ENCODE measurements around the gene ADGRB2. TPM values are rescaled to one million over a fixed set of nuclear protein-coding genes. Genes with fewer than 3 reads are reported as not detected.

Gene ADGRB2
- total RNA-seq, 1 experiment from 2014 or later, result 34.8 TPM

DNA sequence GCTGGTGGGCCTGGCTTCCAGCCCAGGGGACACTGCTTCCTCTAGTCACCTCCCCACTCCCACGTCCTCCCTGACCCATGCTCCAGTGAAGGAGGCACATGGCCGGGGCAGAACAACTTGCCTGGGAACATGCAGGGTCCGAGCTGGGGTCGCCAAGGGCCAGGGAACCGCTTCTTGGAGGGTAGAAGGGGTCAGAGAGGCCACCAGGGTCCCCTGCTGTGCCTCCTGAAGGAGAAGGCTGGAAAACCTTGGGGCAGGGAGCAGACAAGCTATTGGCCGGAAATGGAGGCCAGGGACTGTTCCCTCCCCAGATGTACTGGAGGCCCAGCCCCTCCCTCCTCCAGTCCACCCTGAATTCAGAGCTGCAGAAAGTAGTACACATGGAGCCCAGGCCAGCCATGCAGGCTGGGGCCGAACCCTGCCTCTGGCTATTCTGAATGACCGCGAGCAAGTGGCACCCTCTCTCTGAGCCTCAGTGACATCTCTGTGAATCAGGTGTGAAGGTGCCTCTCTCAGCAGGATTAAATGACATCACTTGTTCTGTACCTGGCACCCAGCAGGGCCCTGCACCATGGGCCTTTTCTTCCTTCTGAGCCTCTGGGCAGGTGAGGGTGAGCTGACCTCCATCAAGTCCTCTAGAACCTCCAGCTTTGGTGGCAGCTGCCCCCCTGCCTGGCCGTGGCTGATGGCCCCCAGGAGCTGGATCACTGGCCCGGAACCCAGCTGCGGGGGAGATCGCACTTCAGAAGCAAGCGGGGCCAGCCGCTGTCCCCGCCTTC is 35.9 kb upstream of the ADGRB2 start:
- Histone ChIP-seq H3K4me1 (ENCODE audit: control insufficient read depth, insufficient read depth, low read length) (peaks cover 7% of the 10 kb centered on the region; the same call in 1 of the 2 replicates), H3K27me3 (ENCODE audit: control insufficient read depth, insufficient read depth, low read length) (no peaks in the 10 kb centered on the region), H3K36me3 (ENCODE audit: control insufficient read depth, insufficient read depth, low read length) (no peaks in the 10 kb centered on the region), H3K4me3 (ENCODE audit: low read depth in 2 of 2, low read length in 2 of 2) (no peak overlapping the region), H3K27ac (ENCODE audit: low read length) (no peak overlapping the region), H3K9me3 (ENCODE audit: control insufficient read depth, insufficient read depth, low read depth, low read length) (no peaks in the 10 kb centered on the region)
- in situ Hi-C loops (cut with HindIII; ENCODE audit: low pct_unique_long_range_greater_than_20kb, low sequenced_read_pairs), result no loop called here
- intact Hi-C loops (cut with micrococcal nuclease; ENCODE audit: unreplicated experiment), result no loop called here
- DNase-seq (ENCODE audit: low read depth, low spot score) (no peak), ATAC-seq (no peak)
- BruUV-seq (replicated peaks), result no TSS peak
- CTCF ChIA-PET, result interaction anchor here (0.7 kb wide), 1 partner anchor 182 kb away, joined by 6 read pairs; no protein-coding TSS in a partner anchor
- no peak for TF ChIP-seq CTCF (IDR thresholded peaks at IDR 0.05)
- TF ChIP-seq, protein P1, sequence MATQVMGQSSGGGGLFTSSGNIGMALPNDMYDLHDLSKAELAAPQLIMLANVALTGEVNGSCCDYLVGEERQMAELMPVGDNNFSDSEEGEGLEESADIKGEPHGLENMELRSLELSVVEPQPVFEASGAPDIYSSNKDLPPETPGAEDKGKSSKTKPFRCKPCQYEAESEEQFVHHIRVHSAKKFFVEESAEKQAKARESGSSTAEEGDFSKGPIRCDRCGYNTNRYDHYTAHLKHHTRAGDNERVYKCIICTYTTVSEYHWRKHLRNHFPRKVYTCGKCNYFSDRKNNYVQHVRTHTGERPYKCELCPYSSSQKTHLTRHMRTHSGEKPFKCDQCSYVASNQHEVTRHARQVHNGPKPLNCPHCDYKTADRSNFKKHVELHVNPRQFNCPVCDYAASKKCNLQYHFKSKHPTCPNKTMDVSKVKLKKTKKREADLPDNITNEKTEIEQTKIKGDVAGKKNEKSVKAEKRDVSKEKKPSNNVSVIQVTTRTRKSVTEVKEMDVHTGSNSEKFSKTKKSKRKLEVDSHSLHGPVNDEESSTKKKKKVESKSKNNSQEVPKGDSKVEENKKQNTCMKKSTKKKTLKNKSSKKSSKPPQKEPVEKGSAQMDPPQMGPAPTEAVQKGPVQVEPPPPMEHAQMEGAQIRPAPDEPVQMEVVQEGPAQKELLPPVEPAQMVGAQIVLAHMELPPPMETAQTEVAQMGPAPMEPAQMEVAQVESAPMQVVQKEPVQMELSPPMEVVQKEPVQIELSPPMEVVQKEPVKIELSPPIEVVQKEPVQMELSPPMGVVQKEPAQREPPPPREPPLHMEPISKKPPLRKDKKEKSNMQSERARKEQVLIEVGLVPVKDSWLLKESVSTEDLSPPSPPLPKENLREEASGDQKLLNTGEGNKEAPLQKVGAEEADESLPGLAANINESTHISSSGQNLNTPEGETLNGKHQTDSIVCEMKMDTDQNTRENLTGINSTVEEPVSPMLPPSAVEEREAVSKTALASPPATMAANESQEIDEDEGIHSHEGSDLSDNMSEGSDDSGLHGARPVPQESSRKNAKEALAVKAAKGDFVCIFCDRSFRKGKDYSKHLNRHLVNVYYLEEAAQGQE (IDR thresholded peaks at IDR 0.05; ENCODE audit: insufficient read depth in 1 of 2, low read depth in 2 of 2, low read length in 1 of 2), result no peak
- TF ChIP-seq TCF7L2 (IDR thresholded peaks at IDR 0.05; ENCODE audit: low read depth, low read length), result no peak
- TF ChIP-seq SIN3A (IDR thresholded peaks at IDR 0.05; ENCODE audit: borderline replicate concordance, insufficient read depth, low read depth, low read length), result no peak
- no peak for TF ChIP-seq POLR2AphosphoS5 (IDR thresholded peaks at IDR 0.05; ENCODE audit: low read depth, low read length)
- POLR2A ChIA-PET, result no interaction called here

- Histone ChIP-seq H3K4me3 (ENCODE audit: low read depth in 2 of 2, low read length in 2 of 2) (no peak overlapping the region), H3K27me3 (ENCODE audit: control insufficient read depth, insufficient read depth, low read length) (no peaks in the 10 kb centered on the region), H3K4me1 (ENCODE audit: control insufficient read depth, insufficient read depth, low read length) (peaks cover 7% of the 10 kb centered on the region; the same call in 1 of the 2 replicates), H3K9me3 (ENCODE audit: control insufficient read depth, insufficient read depth, low read depth, low read length) (no peaks in the 10 kb centered on the region), H3K36me3 (ENCODE audit: control insufficient read depth, insufficient read depth, low read length) (no peaks in the 10 kb centered on the region), H3K27ac (ENCODE audit: low read length) (no peak overlapping the region)
- POLR2A ChIA-PET, result no interaction called here
- TF ChIP-seq POLR2AphosphoS5 (IDR thresholded peaks at IDR 0.05; ENCODE audit: low read depth, low read length), result no peak
- no peak for TF ChIP-seq CTCF (IDR thresholded peaks at IDR 0.05)
- no peak for TF ChIP-seq TCF7L2 (IDR thresholded peaks at IDR 0.05; ENCODE audit: low read depth, low read length)
- TF ChIP-seq SIN3A (IDR thresholded peaks at IDR 0.05; ENCODE audit: borderline replicate concordance, insufficient read depth, low read depth, low read length), result no peak
- TF ChIP-seq, protein P1 (IDR thresholded peaks at IDR 0.05; ENCODE audit: insufficient read depth in 1 of 2, low read depth in 2 of 2, low read length in 1 of 2), result no peak
- DNase-seq (ENCODE audit: low read depth, low spot score), result no peak
- ATAC-seq, result no peak
- intact Hi-C loops (cut with micrococcal nuclease; ENCODE audit: unreplicated experiment) (no loop called here), in situ Hi-C loops (cut with HindIII; ENCODE audit: low pct_unique_long_range_greater_than_20kb, low sequenced_read_pairs) (no loop called here)
- no TSS peak for BruUV-seq (replicated peaks)
- CTCF ChIA-PET, result interaction anchor here (0.7 kb wide), 1 partner anchor 181 kb away, joined by 6 read pairs; no protein-coding TSS in a partner anchor
Measured at GRCh38 chr1:31799196-31799894, 35.2 kb upstream of the ADGRB2 start.
